Activated naive CD4-positive, alpha-beta T cell treated with Interleukin-2 at 50 U/mL for 16 hours (primary cell): ENCODE measurements around the gene KCNMA1.

ENCODE experiments used
- DNase-seq: peaks from one replicate; pipeline ENCODE4 v3.0.0-alpha.2; 2020

The KCNMA1 gene

GRCh38 chr10:77191324-77192049 lies 446.1 kb downstream of the KCNMA1 start:
- DNase-seq: no peak

DNA sequence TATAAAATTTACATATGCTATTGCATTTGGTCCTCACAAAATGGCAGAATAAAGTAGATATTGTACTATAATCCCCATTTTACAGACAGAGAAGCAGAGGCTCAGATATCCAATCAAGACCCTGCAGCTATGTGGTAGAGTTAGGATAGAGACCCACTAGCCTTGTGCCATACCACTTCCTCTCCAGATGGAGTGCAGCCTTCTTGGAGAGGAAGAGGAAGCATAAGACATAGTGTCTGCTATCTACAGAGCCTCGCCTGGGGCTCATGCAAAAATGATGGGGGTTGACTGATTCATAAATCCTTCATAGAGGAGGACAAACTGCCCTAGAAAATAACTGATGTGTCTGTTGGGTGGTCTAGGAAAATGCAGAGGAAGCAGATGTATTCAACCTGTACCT lies 447.3 kb downstream of the KCNMA1 start:
- no peak for DNase-seq

- DNase-seq: no peak
These were observed 448.1 kb downstream of the KCNMA1 start for GRCh38 chr10:77189520-77189919.

DNA sequence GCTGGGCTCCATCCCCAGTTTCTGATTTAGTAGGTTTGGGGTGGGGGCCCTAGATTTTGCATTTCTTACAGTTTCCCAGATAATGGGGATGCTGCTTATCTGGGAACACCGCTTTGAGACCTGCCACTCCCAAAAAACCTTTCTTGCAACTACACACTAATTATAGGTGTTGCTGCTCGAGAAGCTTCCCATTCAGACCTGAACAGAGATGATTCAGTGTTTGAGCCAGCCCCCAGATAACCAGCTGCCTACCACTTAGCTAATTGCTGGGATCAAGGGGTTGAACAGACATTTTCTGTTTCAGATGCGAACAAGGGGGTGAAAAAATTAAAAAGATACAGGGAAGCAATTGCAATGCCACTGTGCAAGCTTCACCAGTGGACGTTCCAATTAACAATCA lies 448.5 kb downstream of the KCNMA1 start:
- DNase-seq: no peak

DNA sequence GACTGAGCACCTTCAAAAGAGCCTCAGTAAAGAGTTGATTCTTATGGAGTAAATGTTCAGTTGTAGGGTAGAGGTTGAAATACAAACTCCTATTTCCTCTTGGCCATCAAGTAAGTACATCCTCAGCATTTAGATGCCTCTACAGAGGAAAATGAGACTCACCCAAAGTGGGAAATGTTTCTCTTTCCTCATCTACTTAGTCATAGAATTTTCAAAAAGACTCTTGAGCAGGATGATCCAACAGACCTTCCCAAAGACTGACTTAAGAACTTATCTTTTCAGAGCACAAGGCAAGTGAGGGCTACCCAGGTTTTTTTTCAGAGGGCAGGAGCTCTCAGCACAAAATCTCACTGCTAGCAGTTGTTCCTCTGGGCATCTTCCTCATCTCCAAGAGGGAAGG lies 449.1 kb downstream of the KCNMA1 start:
- DNase-seq: no peak

DNA sequence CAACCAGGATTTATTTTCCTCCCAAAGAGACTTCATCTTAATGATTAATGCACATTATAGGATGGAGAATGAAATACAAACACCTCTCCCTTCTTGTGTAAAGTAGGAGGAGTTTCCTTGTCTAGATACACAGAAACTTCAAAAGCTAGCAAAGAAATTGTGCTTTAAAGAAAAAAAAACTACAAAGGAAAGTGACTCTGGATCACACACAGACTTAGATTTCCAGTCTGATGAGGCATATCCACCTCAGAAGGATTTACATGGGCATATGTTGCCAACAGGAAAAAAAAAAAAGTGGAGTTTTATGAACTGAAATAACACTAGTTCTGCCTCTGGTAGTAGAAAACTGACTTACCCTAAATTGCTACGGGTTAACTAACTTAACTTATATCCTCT lies 449.6 kb downstream of the KCNMA1 start:
- no peak for DNase-seq

- no peak for DNase-seq
These were observed 450.1 kb downstream of the KCNMA1 start for GRCh38 chr10:77187376-77187999.

DNA sequence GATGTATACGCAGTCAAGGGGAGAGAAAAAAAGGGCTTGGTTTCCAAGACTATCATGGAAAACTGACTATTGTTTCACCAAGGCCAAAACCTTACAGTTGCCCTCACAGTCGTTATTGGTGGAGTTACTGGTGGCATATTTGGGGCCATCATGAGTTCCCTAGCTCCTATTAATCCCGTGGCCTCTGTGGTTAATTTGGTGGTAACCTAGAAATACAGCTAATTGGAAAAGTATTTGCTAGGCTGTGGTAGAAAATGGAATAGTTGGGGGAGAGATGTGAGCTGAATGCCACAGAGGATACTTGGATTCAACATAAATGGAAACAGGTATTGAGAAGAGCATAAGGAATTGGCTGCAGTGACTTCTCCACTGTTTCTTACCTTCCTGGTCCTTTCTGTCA lies 450.7 kb downstream of the KCNMA1 start:
- no peak for DNase-seq

GRCh38 chr10:77185696-77186095 lies 451.9 kb downstream of the KCNMA1 start:
- no peak for DNase-seq

- DNase-seq: no peak
These were observed 454.8 kb downstream of the KCNMA1 start for GRCh38 chr10:77182803-77183202.

DNA sequence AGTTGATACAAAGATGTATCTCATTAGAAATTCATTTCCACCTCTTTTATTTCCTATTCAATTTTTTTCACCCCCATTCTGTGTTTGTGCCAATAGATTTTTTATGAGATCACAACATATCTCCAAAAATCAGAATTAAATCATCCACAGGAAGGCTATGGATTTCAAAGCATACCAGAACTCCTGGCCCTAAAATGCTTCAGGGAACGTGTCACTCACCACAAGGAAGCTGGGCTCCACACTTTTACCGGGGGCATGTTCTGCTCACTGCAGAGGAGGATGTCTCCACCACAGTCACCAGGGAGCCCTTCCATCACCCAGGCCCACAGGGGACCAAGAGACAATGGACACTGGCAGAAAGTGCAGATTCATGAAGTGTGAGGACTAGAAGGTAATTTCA lies 456.8 kb downstream of the KCNMA1 start:
- no peak for DNase-seq

GRCh38 chr10:77180104-77180503 lies 457.5 kb downstream of the KCNMA1 start:
- no peak for DNase-seq

GRCh38 chr10:77179015-77179695 lies 458.5 kb downstream of the KCNMA1 start:
- DNase-seq: no peak

DNA sequence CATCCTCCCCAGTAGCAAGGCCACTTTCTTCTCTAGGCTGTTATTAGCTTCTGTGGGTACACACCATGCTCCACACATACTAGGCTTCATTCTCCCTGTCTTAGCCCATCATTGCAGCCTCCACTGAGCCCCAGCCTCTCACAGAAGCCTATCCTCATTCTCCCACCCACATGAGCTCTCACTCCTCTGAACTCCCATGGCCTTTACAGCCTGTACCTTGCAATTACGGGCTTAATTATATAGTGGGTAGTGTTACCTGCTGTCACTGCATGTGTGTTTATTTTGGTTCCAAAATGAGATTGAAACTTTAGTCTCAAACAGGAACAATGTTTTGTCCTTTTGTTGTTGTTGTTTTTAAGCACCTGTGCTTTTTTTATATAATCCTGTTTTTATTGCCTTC lies 460.0 kb downstream of the KCNMA1 start:
- no peak for DNase-seq

DNA sequence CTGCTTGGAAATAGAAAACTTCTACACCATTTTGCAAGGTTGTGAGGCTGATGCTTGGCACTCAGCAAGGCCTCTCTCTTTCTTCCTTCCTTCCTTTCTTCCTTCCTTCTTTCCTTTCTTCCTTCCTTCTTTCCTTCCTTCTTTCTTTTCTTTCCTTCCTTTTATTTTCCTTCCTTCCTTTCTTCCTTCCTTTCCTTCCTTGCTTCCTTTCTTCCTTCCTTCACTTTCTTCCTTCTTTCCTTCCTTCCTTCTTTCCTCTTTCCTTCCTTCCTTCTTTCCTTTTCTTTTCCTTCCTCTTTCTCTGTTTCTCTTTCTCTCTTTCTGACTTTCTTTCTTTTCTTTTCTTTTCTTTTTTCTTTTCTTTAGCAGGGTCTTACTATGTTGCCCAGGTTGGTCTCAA lies 460.4 kb downstream of the KCNMA1 start:
- DNase-seq: no peak

DNA sequence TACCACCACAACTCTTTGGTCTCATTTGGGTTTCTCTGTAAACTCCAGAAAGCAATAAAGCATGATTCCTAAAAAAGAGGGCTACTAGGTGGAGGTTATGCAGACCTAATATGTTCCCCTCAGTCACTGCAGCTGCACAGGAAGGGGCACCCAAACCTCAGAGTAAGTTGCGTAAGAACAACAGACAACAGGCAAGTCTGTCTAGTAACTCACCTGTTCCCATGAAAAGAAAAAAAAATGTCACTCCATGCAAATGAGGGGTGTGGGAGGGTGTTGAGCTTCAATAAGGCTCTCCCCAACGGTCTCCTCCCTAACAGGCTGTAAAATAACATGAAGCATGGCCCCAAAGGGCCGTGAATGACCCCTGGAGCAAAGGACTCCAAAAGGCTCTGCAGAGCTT lies 461.4 kb downstream of the KCNMA1 start:
- no peak for DNase-seq

GRCh38 chr10:77175631-77176222 lies 461.9 kb downstream of the KCNMA1 start:
- DNase-seq: no peak

DNA sequence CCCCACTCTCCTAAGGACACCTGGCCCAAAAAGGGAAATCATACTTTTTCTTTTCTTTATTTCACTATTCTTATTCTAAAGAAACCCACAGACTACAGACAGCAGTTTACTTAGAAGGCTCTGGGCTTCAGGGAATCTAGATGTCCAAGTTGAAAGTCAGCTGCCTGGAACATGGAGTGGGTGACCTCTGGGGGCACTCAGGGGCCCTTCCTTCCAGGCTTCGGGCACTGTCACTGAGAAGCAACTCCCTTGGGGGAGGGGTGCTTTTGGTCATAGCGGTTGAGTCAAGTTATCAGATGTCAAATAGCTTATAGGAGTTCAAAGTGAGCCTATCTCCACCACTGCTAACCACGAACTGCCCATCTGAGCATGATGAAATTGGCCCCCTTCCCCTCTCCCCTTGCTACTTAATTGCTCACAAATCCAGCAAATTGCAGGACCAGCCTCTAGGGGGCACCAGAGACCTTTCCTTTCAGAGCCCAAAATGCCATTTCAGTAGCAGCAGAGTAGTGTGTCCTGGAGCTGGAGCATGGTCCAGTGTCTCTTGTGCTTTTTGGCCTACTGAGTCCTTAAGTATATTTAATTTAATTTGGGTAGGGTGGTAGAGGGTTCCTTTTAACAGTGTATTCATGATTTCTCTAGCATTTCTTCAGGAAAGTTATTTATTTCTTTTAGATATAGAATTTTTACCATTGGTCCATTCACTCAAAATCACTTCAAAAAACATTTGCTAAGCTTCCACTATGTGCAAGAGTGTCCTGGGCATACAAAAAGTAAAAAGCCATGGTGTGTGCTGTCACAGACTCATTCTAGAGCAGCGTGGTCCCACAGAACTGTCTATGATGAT lies 463.8 kb downstream of the KCNMA1 start:
- peak; percentile 55 for DNase-seq

- no peak for DNase-seq
These were observed 465.5 kb downstream of the KCNMA1 start for GRCh38 chr10:77172086-77172485.

GRCh38 chr10:77168861-77169260 lies 468.7 kb downstream of the KCNMA1 start:
- DNase-seq: no peak

GRCh38 chr10:77168161-77168560 lies 469.4 kb downstream of the KCNMA1 start:
- DNase-seq: no peak

GRCh38 chr10:77165445-77166208 lies 472.0 kb downstream of the KCNMA1 start:
- DNase-seq: peak; percentile 8
